Immature natural killer cell (primary cell): ENCODE measurements around the gene AP5B1. TPM values are rescaled to one million over a fixed set of nuclear protein-coding genes. Genes with fewer than 3 reads are reported as not detected.
"Not testable (repeated sequence)": the region's sequence is repeated elsewhere in the genome, so short reads cannot be mapped to it uniquely, and the experiment has no call there.

Experiments used
- DNase-seq, 3 donors: peaks; one replicate each; pipeline ENCODE4 v3.0.0; 2022; ENCODE audit warnings: mixed read lengths in 1 of 3
- H3K27ac Mint-ChIP-seq, 6 donors: one replicate each; pipeline ENCODE4 v1.8.0; 2020; ENCODE audit warnings: mixed read lengths in 6 of 6, mild to moderate bottlenecking in 5 of 6, inconsistent platforms in 4 of 6, moderate library complexity in 3 of 6
- H3K27me3 Mint-ChIP-seq, 3 donors: one replicate each; pipeline ENCODE4 v1.8.0; 2020 to 2021; ENCODE audit warnings: low read depth in 3 of 3, mild to moderate bottlenecking in 3 of 3, mixed read lengths in 3 of 3, moderate library complexity in 3 of 3, inconsistent platforms in 1 of 3
- H3K36me3 Mint-ChIP-seq, 3 donors: one replicate each; pipeline ENCODE4 v1.8.0; 2020; ENCODE audit warnings: mixed read lengths in 3 of 3, inconsistent platforms in 2 of 3, mild to moderate bottlenecking in 2 of 3
- H3K4me1 Mint-ChIP-seq, 2 donors: one replicate each; pipeline ENCODE4 v1.8.0; 2020; ENCODE audit warnings: inconsistent platforms in 2 of 2, mild to moderate bottlenecking in 2 of 2, mixed read lengths in 2 of 2, moderate library complexity in 1 of 2
- H3K4me3 Mint-ChIP-seq, 5 donors: one replicate each; pipeline ENCODE4 v1.8.0; 2020; ENCODE audit warnings: mild to moderate bottlenecking in 5 of 5, mixed read lengths in 5 of 5, inconsistent platforms in 3 of 5, moderate library complexity in 3 of 5
- H3K9me3 Mint-ChIP-seq, 6 donors: one replicate each; pipeline ENCODE4 v1.8.0; 2020; ENCODE audit warnings: mild to moderate bottlenecking in 6 of 6, mixed read lengths in 6 of 6, inconsistent platforms in 4 of 6, moderate library complexity in 3 of 6
- polyA plus RNA-seq, 3 donors: library from polyadenylated mRNA; unstranded; fragments of 300-500 nt; fragmentation: Illumina TruSeq; gene quantifications; one replicate each; pipeline ENCODE4 v1.2.3, GENCODE V29; 2021

AP5B1 gene
- polyA plus RNA-seq, 3 donors from 2014 or later = 7.6 to 20.8 (median 8.2) TPM

- Mint-ChIP-seq H3K9me3 (peaks cover 0 to 2% (median 0%) of the 10 kb centered on the region in 6 donors), H3K36me3 (no peaks in the 10 kb centered on the region), H3K27me3 (peaks cover 0 to 6% (median 0%) of the 10 kb centered on the region in 3 donors), H3K4me3 (peak overlapping the region in 1 of 5 donors; percentile 51), H3K27ac (no peak overlapping the region), H3K4me1 (peaks cover 0 to 5% of the 10 kb centered on the region in 2 donors)
- no peak for DNase-seq
Measured at GRCh38 chr11:65777821-65778361, 2.9 kb downstream of the AP5B1 start.

- no peak for DNase-seq
- H3K36me3 Mint-ChIP-seq = no peaks in the 10 kb centered on the region
- peaks cover 0 to 5% of the 10 kb centered on the region in 2 donors for H3K4me1 Mint-ChIP-seq
- H3K9me3 Mint-ChIP-seq = peaks cover 0 to 2% (median 0%) of the 10 kb centered on the region in 6 donors
- H3K4me3 Mint-ChIP-seq = peak overlapping the region in 2 of 5 donors; percentile 3 to 8
- H3K27me3 Mint-ChIP-seq = peaks cover 0 to 6% (median 0%) of the 10 kb centered on the region in 3 donors
- H3K27ac Mint-ChIP-seq = no peak overlapping the region
Measured at GRCh38 chr11:65777241-65777640, 3.5 kb downstream of the AP5B1 start.

- no peaks in the 10 kb centered on the region for H3K9me3 Mint-ChIP-seq
- peaks cover 0 to 6% (median 0%) of the 10 kb centered on the region in 3 donors for H3K27me3 Mint-ChIP-seq
- H3K4me1 Mint-ChIP-seq = peaks cover 0 to 5% of the 10 kb centered on the region in 2 donors
- no peaks in the 10 kb centered on the region for H3K36me3 Mint-ChIP-seq
- H3K4me3 Mint-ChIP-seq = no peak overlapping the region
- no peak for DNase-seq
- no peak overlapping the region for H3K27ac Mint-ChIP-seq
Measured at GRCh38 chr11:65776710-65777141, 4.0 kb downstream of the AP5B1 start.

GRCh38 chr11:65776196-65776595 lies 4.6 kb downstream of the AP5B1 start:
- no peak overlapping the region for H3K27ac Mint-ChIP-seq
- no peaks in the 10 kb centered on the region for H3K36me3 Mint-ChIP-seq
- DNase-seq = no peak
- peaks cover 0 to 5% of the 10 kb centered on the region in 2 donors for H3K4me1 Mint-ChIP-seq
- no peaks in the 10 kb centered on the region for H3K9me3 Mint-ChIP-seq
- peaks cover 0 to 6% (median 0%) of the 10 kb centered on the region in 3 donors for H3K27me3 Mint-ChIP-seq
- no peak overlapping the region for H3K4me3 Mint-ChIP-seq

- Mint-ChIP-seq H3K9me3 (no peaks in the 10 kb centered on the region), H3K4me3 (no peak overlapping the region), H3K27ac (peak overlapping the region in 1 of 6 donors; percentile 3), H3K36me3 (no peaks in the 10 kb centered on the region), H3K4me1 (peaks cover 3 to 6% of the 10 kb centered on the region in 2 donors), H3K27me3 (peaks cover 0 to 1% (median 0%) of the 10 kb centered on the region in 3 donors)
- DNase-seq = no peak
Measured at GRCh38 chr11:65774525-65775306, 6.1 kb downstream of the AP5B1 start.

- no peak for DNase-seq
- peaks cover 0 to 1% (median 0%) of the 10 kb centered on the region in 3 donors for H3K27me3 Mint-ChIP-seq
- no peak overlapping the region for H3K4me3 Mint-ChIP-seq
- peak overlapping the region in 1 of 6 donors; percentile 18 for H3K27ac Mint-ChIP-seq
- peaks cover 5 to 6% of the 10 kb centered on the region in 2 donors for H3K4me1 Mint-ChIP-seq
- H3K9me3 Mint-ChIP-seq = no peaks in the 10 kb centered on the region
- no peaks in the 10 kb centered on the region for H3K36me3 Mint-ChIP-seq
Measured at GRCh38 chr11:65773784-65774411, 6.9 kb downstream of the AP5B1 start.

GRCh38 chr11:65771589-65772112 lies 9.1 kb downstream of the AP5B1 start:
- no peak for DNase-seq
- Mint-ChIP-seq H3K4me3 (no peak overlapping the region), H3K4me1 (peaks cover 3 to 6% of the 10 kb centered on the region in 2 donors), H3K9me3 (no peaks in the 10 kb centered on the region), H3K27me3 (peaks cover 0 to 4% (median 0%) of the 10 kb centered on the region in 3 donors), H3K27ac (peak overlapping the region in 1 of 6 donors; percentile 4), H3K36me3 (no peaks in the 10 kb centered on the region)

- H3K4me1 Mint-ChIP-seq = peaks cover 3 to 6% of the 10 kb centered on the region in 2 donors
- H3K4me3 Mint-ChIP-seq = no peak overlapping the region
- no peaks in the 10 kb centered on the region for H3K36me3 Mint-ChIP-seq
- peak overlapping the region in 1 of 6 donors; percentile 4 for H3K27ac Mint-ChIP-seq
- no peak for DNase-seq
- peaks cover 0 to 4% (median 0%) of the 10 kb centered on the region in 3 donors for H3K27me3 Mint-ChIP-seq
- H3K9me3 Mint-ChIP-seq = no peaks in the 10 kb centered on the region
Measured at GRCh38 chr11:65770951-65771567, 9.7 kb downstream of the AP5B1 start.

- not testable (repeated sequence) for H3K9me3 Mint-ChIP-seq, H3K36me3 Mint-ChIP-seq, H3K27ac Mint-ChIP-seq, H3K4me3 Mint-ChIP-seq, H3K4me1 Mint-ChIP-seq, DNase-seq, H3K27me3 Mint-ChIP-seq
Measured at GRCh38 chr11:65767806-65768205, 13.0 kb downstream of the AP5B1 start.

- Mint-ChIP-seq H3K4me3 (no peak overlapping the region), H3K27ac (no peak overlapping the region), H3K36me3 (no peaks in the 10 kb centered on the region), H3K9me3 (no peaks in the 10 kb centered on the region), H3K4me1 (peaks cover 3 to 6% of the 10 kb centered on the region in 2 donors), H3K27me3 (peaks cover 0 to 3% (median 3%) of the 10 kb centered on the region in 3 donors)
- DNase-seq = no peak
Measured at GRCh38 chr11:65767406-65767805, 13.4 kb downstream of the AP5B1 start.

GRCh38 chr11:65766535-65766934 lies 14.2 kb downstream of the AP5B1 start:
- Mint-ChIP-seq H3K36me3 (no peaks in the 10 kb centered on the region), H3K27me3 (peaks cover 0 to 3% (median 3%) of the 10 kb centered on the region in 3 donors), H3K4me1 (peaks cover 3 to 6% of the 10 kb centered on the region in 2 donors), H3K27ac (no peak overlapping the region), H3K4me3 (no peak overlapping the region), H3K9me3 (no peaks in the 10 kb centered on the region)
- DNase-seq = no peak

GRCh38 chr11:65764434-65764833 lies 16.3 kb downstream of the AP5B1 start:
- H3K27ac Mint-ChIP-seq = no peak overlapping the region
- no peak for DNase-seq
- H3K4me3 Mint-ChIP-seq = no peak overlapping the region
- H3K4me1 Mint-ChIP-seq = peaks cover 0 to under 1% of the 10 kb centered on the region in 2 donors
- H3K36me3 Mint-ChIP-seq = no peaks in the 10 kb centered on the region
- H3K9me3 Mint-ChIP-seq = no peaks in the 10 kb centered on the region
- peaks cover 0 to 5% (median 3%) of the 10 kb centered on the region in 3 donors for H3K27me3 Mint-ChIP-seq

- not testable (repeated sequence) for H3K4me3 Mint-ChIP-seq, H3K4me1 Mint-ChIP-seq, H3K9me3 Mint-ChIP-seq, DNase-seq, H3K27ac Mint-ChIP-seq, H3K27me3 Mint-ChIP-seq, H3K36me3 Mint-ChIP-seq
Measured at GRCh38 chr11:65762816-65763215, 18.0 kb downstream of the AP5B1 start.
